Transverse colon (tissue), 4 donors: Measurements from ENCODE around the gene TECPR2. TPM values are rescaled to one million over a fixed set of nuclear protein-coding genes. Genes with fewer than 3 reads are reported as not detected.

Experiments used
- DNase-seq: peaks from one replicate; pipeline ENCODE4 v3.0.0-alpha.2; 2019
- H3K27ac ChIP-seq, 4 donors: fragments of 200-600 bp; sonication (generic); 2 replicates each; pipeline ENCODE4 v1.5.1; 2016 to 2018; ENCODE audit warnings: inconsistent platforms in 4 of 4
- H3K27me3 ChIP-seq: fragments of 200-600 bp; sonication (generic); 2 replicates; pipeline ENCODE4 v1.5.1; 2017; ENCODE audit warnings: inconsistent platforms
- H3K36me3 ChIP-seq, 4 donors: fragments of 200-600 bp; sonication (generic); 2 replicates each; pipeline ENCODE4 v1.5.1; 2017 to 2019; ENCODE audit warnings: inconsistent platforms in 4 of 4
- H3K4me1 ChIP-seq, 4 donors: fragments of 200-600 bp; sonication (generic); 2 replicates each; pipeline ENCODE4 v1.5.1; 2017 to 2020; ENCODE audit warnings: inconsistent platforms in 4 of 4
- H3K4me3 ChIP-seq, 4 donors: fragments of 200-600 bp; sonication (generic); 1 replicate in 1 of 4; 2 replicates in 3 of 4; pipeline versions ENCODE4 v1.5.1 to v1.6.1; 2017 to 2019; ENCODE audit warnings: inconsistent platforms in 4 of 4
- H3K9me3 ChIP-seq, 2 donors: fragments of 200-600 bp; sonication (generic); 2 replicates each; pipeline ENCODE4 v1.5.1; 2017 to 2019; ENCODE audit warnings: inconsistent platforms in 2 of 2
- CTCF ChIP-seq, 5 experiments: fragments of 200-600 bp in 3 of 5; fragments of 450-650 bp in 2 of 5; sonication (generic) in 3 of 5; IDR thresholded peaks; 1 replicate in 2 of 5; 2 replicates in 3 of 5; pipeline ENCODE4 v1.5.1; 2016 to 2017; ENCODE audit warnings: antibody characterized with exemption in 5 of 5, inconsistent platforms in 3 of 5, mild to moderate bottlenecking in 2 of 5, moderate library complexity in 1 of 5
- EP300 ChIP-seq: sonication (generic); formaldehyde crosslinking; IDR thresholded peaks from one replicate; pipeline ENCODE4 v1.6.1; 2017; ENCODE audit warnings: antibody characterized with exemption, low read depth
- POLR2A ChIP-seq: fragments of 450-650 bp; IDR thresholded peaks from one replicate; pipeline ENCODE4 v1.6.1; 2016; ENCODE audit warnings: antibody characterized with exemption, mild to moderate bottlenecking, moderate library complexity
- POLR2AphosphoS5 ChIP-seq, 3 donors: sonication (generic); formaldehyde crosslinking; IDR thresholded peaks; one replicate each; pipeline ENCODE4 v1.6.1; 2016; ENCODE audit warnings: antibody characterized with exemption in 3 of 3
- WGBS, 2 donors: methylation state at CpG; one replicate each; pipeline ENCODE4 v1.1.5; 2018; ENCODE audit warnings: low coverage in 1 of 2; 5-methylcytosine and 5-hydroxymethylcytosine counted together
- in situ Hi-C, 4 donors: fragments of 200-750 bp; cut with MboI; loops; one replicate each; pipeline versions ENCODE4 v1.15.0 to v1.15.1; 2017; ENCODE audit warnings: low sequenced_read_pairs in 3 of 4, low pct_ligation_motif_present in 1 of 4, low pct_unique_long_range_greater_than_20kb in 1 of 4
- intact Hi-C: fragments of 100-400 bp; cut with DNase I; formaldehyde crosslinking; loops from one replicate; pipeline ENCODE4 v1.15.1; 2023; ENCODE audit warnings: low total_unique reads
- total RNA-seq, 4 donors: library from RNA; depleted of rRNA; stranded (reverse); fragments of >200 nt; gene quantifications; one replicate each; pipeline ENCODE4 v1.1.0, GENCODE V29; 2016

Gene TECPR2
- total RNA-seq, 4 donors from 2014 or later = 12.6 to 47.4 (median 17.9) TPM

GRCh38 chr14:102318781-102319276 is 43.9 kb upstream of the TECPR2 start:
- WGBS, 2 donors = 59 to 95% methylated on average over 3 to 15 of the region's 15 CpGs
- H3K4me1 ChIP-seq = peaks cover 12 to 53% (median 41%) of the 10 kb centered on the region in 4 donors
- H3K4me3 ChIP-seq = peak overlapping the region in 3 of 4 donors; percentile 83 to 95 (median 91)
- DNase-seq = peak; percentile 21
- TF ChIP-seq EP300 (no peak), POLR2AphosphoS5 (IDR thresholded peaks at IDR 0.05) (no peak), POLR2A (no peak), CTCF (IDR thresholded peaks at IDR 0.05) (no peak)
- H3K9me3 ChIP-seq = no peaks in the 10 kb centered on the region
- no peaks in the 10 kb centered on the region for H3K36me3 ChIP-seq
- in situ Hi-C loops = loop anchor here in 1 of 4 donors (10.0 to 25.0 kb wide), 4 partner anchors 84 to 607 kb away; partner anchors contain the start of gene DYNC1H1
- intact Hi-C loops = loop anchor here (5.0 kb wide), 1 partner anchor 272 kb away; no protein-coding TSS in a partner anchor
- H3K27me3 ChIP-seq = no peaks in the 10 kb centered on the region
- H3K27ac ChIP-seq = peak overlapping the region; percentile 91 to 97 (median 92)

GRCh38 chr14:102319351-102320032 is 43.2 kb upstream of the TECPR2 start, which contains the start of gene ZNF839:
Gene ZNF839 (plus strand): TSS chr14:102319746. CDS start chr14:102319766, 20 bp downstream.
- intact Hi-C loops (loop anchor here (5.0 kb wide), 1 partner anchor 272 kb away; no protein-coding TSS in a partner anchor), in situ Hi-C loops (loop anchor here in 1 of 4 donors (10.0 to 25.0 kb wide), 4 partner anchors 85 to 607 kb away; partner anchors contain the start of gene DYNC1H1)
- no peak for TF ChIP-seq EP300
- peak; percentile 21 for TF ChIP-seq POLR2A
- TF ChIP-seq POLR2AphosphoS5 (IDR thresholded peaks at IDR 0.05) = peak; percentile 64 to 71 (median 67)
- TF ChIP-seq CTCF (IDR thresholded peaks at IDR 0.05) = no peak
- Histone ChIP-seq H3K4me3 (peak within 1 kb of the TSS; percentile 54 to 95 (median 87)), H3K4me1 (peaks cover 12 to 50% (median 37%) of the 10 kb centered on the region in 4 donors), H3K27me3 (no peaks in the 10 kb centered on the region), H3K27ac (peak within 1 kb of the TSS; percentile 91 to 97 (median 92)), H3K9me3 (no peaks in the 10 kb centered on the region), H3K36me3 (no peaks in the 10 kb centered on the region)
- WGBS, 2 donors = 2% methylated on average over 70 of the region's 71 CpGs; no CpG with 5 or more reads in 1 of the 2 donors
- peak; percentile 94 for DNase-seq

GRCh38 chr14:102320033-102320660 is 42.6 kb upstream of the TECPR2 start:
- H3K27me3 ChIP-seq = no peaks in the 10 kb centered on the region
- no peaks in the 10 kb centered on the region for H3K36me3 ChIP-seq
- peaks cover 12 to 46% (median 34%) of the 10 kb centered on the region in 4 donors for H3K4me1 ChIP-seq
- TF ChIP-seq EP300 (no peak), POLR2A (no peak)
- DNase-seq = peak; percentile 44
- in situ Hi-C loops = loop anchor here in 1 of 4 donors (25.0 kb wide), 3 partner anchors 258 to 608 kb away; partner anchors contain the start of gene DYNC1H1
- peak overlapping the region; percentile 91 to 97 (median 92) for H3K27ac ChIP-seq
- peak overlapping the region; percentile 54 to 95 (median 87) for H3K4me3 ChIP-seq
- whole genome bisulfite sequencing, 2 donors = 5 to 6% methylated on average over 4 to 30 of the region's 30 CpGs
- intact Hi-C loops = no loop called here
- no peaks in the 10 kb centered on the region for H3K9me3 ChIP-seq

GRCh38 chr14:102320671-102321455 is 41.9 kb upstream of the TECPR2 start:
- peak overlapping the region in 2 of 4 donors; percentile 83 to 95 for H3K4me3 ChIP-seq
- peak overlapping the region; percentile 91 to 97 (median 92) for H3K27ac ChIP-seq

More at GRCh38 chr14:102320671-102321455, 41.9 kb upstream of the TECPR2 start:
- in situ Hi-C loops (loop anchor here in 1 of 4 donors (25.0 kb wide), 3 partner anchors 259 to 609 kb away; partner anchors contain the start of gene DYNC1H1), intact Hi-C loops (no loop called here)
- Histone ChIP-seq H3K36me3 (no peaks in the 10 kb centered on the region), H3K27me3 (no peaks in the 10 kb centered on the region), H3K4me1 (peaks cover 12 to 45% (median 33%) of the 10 kb centered on the region in 4 donors), H3K9me3 (no peaks in the 10 kb centered on the region)
- TF ChIP-seq EP300 (no peak), POLR2AphosphoS5 (IDR thresholded peaks at IDR 0.05) (no peak), CTCF (IDR thresholded peaks at IDR 0.05) (no peak), POLR2A (no peak)
- no peak for DNase-seq
- 93% methylated on average over 4 to 17 of the region's 17 CpGs for WGBS, 2 donors
